ENCODE results near the gene CH25H.

DNA sequence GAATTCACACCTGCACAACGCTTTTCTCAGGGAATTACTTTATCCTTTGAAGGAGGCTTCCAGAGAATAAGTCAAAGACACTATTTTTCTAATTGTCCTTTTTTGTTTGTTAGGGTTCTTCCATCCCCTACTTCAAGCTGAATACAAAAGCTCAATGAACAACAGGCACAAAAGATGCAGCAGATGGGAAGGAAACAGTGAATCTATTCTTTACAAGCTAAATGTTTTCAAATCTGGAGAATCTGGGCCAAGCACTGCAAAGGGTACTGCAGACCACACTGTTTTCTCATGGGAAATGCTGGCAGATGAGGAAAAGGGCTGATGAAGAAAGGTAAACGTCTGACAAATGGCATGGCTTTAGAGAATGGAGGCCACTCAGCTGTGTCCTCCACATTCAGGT, 25.9 kb upstream of the CH25H start:
- TF ChIP-seq CTCF (IDR thresholded peaks at IDR 0.05 in 8 of 11, conservative IDR thresholded peaks at IDR 0.05 in 3 of 11) (no peak), POLR2A (IDR thresholded peaks at IDR 0.05) (no peak), POLR2AphosphoS5 (IDR thresholded peaks at IDR 0.05) (no peak)
